Daoy (cell line): ENCODE data around the gene SMURF2. TPM values are rescaled to one million over a fixed set of nuclear protein-coding genes. Genes with fewer than 3 reads are reported as not detected.

Experiments
- DNase-seq: peaks from one replicate; pipeline ENCODE4 v3.0.0-alpha.2; 2015; ENCODE audit warnings: low read depth
- total RNA-seq: library from RNA; depleted of rRNA; stranded (reverse); fragments of >200 nt; shearing (Covaris generic); gene quantifications from 2 replicates; pipeline ENCODE4 v1.2.3, GENCODE V29; 2014

Gene SMURF2
- total RNA-seq, 1 experiment from 2014 or later = 80.7 TPM

GRCh38 chr17:64540118-64540776 is 121.9 kb downstream of the SMURF2 start:
- no peak for DNase-seq

GRCh38 chr17:64538508-64539130 is 123.5 kb downstream of the SMURF2 start:
- no peak for DNase-seq

- DNase-seq = no peak
These were observed 124.6 kb downstream of the SMURF2 start for GRCh38 chr17:64537488-64537887.

- no peak for DNase-seq
These were observed 125.2 kb downstream of the SMURF2 start for GRCh38 chr17:64536913-64537312.

DNA sequence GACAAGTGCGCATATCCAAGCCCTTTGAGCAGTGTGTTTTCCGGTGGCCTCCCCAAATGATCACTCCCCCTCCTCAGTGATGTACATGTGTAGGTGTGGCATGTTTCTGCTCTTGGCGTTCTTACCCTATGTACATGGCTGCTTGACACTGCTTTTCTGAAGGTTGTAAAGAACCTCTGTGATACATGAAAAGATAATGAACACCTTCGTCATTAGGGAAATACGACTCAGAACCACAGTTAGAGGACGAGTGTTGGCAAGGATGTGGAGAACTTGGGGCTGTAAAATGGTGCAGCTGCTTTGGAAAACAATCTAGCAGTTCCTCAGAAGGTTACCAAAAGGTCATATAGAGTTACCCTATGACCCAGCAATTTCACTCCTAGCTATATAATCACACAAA is 126.8 kb downstream of the SMURF2 start:
- DNase-seq = no peak

DNA sequence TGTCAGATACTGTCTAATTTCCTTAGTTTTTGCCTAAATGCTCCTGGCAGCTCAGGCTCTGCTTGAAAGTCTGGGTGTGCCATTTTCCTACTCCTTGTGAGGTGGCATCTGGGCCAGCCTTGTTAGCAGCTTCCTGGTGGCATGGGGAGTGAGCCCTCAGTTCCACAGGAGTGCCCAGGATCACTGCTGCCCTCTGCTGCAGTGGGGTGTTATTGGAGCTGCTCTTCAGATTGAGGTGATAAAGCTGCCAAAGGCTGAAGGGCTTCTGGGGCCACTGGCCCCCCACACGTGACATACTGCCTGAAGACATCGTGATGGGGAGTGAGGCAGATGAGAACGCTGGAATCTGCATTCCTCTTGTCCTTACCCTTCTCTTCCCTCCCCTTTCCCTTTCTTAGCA is 127.9 kb downstream of the SMURF2 start:
- DNase-seq = peak; percentile 9

- no peak for DNase-seq
These were observed 128.3 kb downstream of the SMURF2 start for GRCh38 chr17:64533784-64534183.

- DNase-seq = no peak
These were observed 129.7 kb downstream of the SMURF2 start for GRCh38 chr17:64532409-64532808.

GRCh38 chr17:64531955-64532371 is 130.1 kb downstream of the SMURF2 start:
- no peak for DNase-seq

DNA sequence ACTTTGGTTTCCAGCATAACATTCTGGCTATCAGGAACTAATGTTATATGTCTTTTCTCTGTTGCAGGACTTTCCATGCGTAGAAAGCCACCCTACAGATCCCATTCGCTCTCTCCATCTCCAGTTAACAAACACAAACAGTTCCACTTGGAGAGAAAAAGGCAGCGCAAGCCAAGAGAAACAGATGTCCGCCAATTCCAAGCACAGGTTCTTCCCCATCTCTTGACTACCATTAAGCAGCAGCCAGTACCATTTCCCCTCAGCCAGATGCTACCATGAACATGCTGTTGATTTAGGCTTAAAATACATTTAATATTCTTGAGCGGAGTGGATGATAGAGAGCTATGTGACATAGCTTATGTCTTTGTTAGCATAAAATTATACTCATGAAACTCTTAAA is 132.9 kb downstream of the SMURF2 start:
- no peak for DNase-seq

DNA sequence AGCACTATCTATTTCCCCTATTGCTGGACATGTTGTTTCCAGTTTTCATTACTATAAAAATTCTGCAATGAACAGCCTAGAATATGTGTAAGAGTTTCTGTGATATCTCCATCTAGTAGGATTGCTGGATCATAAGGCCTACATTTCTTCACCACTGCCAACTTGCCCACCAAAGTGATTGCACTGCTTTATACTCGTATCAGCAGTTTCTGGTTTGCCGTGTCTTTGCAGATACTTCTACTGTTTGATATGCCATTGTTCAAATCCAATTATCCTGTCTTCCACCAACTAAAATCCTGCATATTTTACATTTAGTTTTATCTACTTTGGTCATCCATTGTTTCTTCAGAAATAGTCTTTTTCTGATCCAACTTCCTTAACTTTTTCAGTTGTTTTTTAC is 134.2 kb downstream of the SMURF2 start:
- no peak for DNase-seq

DNA sequence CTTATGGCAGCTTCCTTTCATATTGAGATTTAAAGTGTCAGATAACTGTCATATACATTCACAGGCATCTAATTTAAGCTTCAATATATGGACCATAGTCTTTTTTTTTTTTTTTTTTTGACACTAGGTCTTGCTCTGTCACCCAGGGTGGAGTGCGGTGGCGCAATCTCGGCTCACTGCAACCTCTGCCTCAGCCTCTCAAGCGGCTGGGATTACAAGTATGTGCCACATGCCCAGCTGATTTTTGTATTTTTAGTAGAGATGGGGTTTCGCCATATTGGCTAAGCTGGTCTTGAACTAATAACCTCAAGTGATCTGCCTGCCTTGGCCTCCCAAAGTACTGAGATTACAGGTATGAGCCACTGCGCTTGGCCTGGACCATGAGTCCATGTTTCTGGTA is 141.7 kb downstream of the SMURF2 start:
- DNase-seq = no peak

GRCh38 chr17:64519601-64520000 is 142.5 kb downstream of the SMURF2 start:
- no peak for DNase-seq

DNA sequence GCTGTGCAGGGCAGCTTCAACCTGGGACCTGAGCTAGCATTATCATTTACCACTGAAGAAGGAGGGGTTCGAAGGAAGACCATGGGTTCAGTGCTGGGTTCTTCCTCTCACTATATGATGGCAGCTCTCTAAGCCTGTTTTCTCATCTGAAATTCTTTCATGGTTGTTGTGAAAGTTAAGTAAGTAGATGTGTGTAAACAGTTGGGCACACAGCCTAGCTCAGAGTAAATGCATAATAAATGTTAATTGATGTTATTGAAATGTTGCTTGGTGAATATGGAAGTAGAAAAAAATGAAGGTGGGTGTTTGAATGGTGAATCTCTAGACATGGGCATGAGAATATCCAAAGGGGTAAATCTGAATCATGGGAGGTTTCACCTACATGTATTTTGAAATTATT is 146.3 kb downstream of the SMURF2 start:
- DNase-seq = no peak

DNA sequence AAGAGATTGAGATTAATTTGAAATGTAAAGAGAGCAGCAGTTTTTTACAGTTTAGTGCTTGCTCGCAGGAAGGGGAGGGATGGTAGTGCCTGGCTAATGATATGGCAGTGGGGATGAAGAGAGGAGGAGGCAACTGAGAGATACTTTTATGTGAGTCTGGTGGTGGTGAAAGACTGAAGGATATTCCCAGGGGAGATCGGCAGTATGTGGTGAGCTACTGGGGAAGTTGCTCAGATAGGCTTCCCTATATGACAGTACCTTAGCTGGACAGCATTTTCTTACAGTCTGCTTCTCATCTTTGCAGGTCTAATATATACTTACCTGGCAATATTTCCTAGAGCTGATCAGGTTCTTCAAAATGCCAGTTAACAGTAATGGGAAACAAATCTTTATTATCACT is 146.7 kb downstream of the SMURF2 start:
- DNase-seq = no peak

GRCh38 chr17:64509179-64509578 is 152.9 kb downstream of the SMURF2 start:
- DNase-seq = no peak

DNA sequence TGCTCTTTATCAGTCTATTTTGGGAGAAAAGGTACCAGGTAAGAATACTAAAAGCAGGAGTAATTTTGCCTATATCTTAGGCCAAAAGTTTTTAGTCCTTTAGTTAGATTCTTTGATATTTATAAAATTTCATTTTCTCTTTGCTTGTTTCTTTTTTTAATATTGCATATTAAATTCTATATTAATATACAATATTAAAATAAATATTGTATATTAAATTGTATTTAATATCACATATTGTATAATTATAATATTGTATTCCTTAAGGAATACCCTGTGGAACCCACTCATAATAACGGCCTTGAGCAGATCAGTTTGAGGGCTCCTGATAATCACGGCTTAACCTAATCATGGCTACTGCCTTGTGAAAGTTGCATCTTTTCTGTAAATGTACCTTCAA is 153.4 kb downstream of the SMURF2 start:
- DNase-seq = no peak

DNA sequence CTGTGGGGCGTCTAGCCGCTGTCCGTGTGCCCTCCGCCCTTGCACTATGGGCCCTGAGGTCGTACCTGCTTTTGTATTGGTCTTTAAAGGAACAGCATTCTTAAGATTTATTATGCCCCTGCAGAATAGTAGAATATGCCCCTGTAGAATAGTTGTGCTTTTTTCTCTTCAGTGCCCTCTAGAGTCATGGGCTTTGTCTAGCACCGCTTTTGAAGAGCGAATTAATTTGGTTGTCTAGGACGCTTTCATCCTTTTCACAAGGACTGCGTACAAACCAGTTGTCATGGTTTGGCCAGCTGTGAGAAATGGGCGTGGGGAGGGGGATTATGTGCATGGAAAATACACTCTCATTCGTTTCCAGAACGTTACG is 154.7 kb downstream of the SMURF2 start:
- peak; percentile 53 for DNase-seq

GRCh38 chr17:64506576-64507412 is 155.3 kb downstream of the SMURF2 start, which contains the start of gene CEP95:
Gene CEP95, plus strand, starts transcription at chr17:64506977. Its CDS starts 121 bp downstream, at chr17:64507098.
- peak; percentile 96 for DNase-seq

- DNase-seq = peak; percentile 99
These were observed 155.9 kb downstream of the SMURF2 start, which contains the start of gene DDX5 for GRCh38 chr17:64506201-64506575. Gene DDX5, minus strand, starts transcription at chr17:64506289. Its CDS starts 170 bp downstream, at chr17:64506119.

GRCh38 chr17:64505340-64506200 is 156.5 kb downstream of the SMURF2 start:
- DNase-seq = peak; percentile 84
